GM12801 (cell line): ENCODE measurements around the gene CCDC68.

ENCODE experiments used
- TF ChIP-seq, protein P1 (sequence below): IDR thresholded peaks from one replicate; pipeline ENCODE4 v1.5.1; 2011; ENCODE audit warnings: control low read depth; ENCODE audit not compliant: insufficient read length; ENCODE audit errors: extremely low read depth

The CCDC68 gene

DNA sequence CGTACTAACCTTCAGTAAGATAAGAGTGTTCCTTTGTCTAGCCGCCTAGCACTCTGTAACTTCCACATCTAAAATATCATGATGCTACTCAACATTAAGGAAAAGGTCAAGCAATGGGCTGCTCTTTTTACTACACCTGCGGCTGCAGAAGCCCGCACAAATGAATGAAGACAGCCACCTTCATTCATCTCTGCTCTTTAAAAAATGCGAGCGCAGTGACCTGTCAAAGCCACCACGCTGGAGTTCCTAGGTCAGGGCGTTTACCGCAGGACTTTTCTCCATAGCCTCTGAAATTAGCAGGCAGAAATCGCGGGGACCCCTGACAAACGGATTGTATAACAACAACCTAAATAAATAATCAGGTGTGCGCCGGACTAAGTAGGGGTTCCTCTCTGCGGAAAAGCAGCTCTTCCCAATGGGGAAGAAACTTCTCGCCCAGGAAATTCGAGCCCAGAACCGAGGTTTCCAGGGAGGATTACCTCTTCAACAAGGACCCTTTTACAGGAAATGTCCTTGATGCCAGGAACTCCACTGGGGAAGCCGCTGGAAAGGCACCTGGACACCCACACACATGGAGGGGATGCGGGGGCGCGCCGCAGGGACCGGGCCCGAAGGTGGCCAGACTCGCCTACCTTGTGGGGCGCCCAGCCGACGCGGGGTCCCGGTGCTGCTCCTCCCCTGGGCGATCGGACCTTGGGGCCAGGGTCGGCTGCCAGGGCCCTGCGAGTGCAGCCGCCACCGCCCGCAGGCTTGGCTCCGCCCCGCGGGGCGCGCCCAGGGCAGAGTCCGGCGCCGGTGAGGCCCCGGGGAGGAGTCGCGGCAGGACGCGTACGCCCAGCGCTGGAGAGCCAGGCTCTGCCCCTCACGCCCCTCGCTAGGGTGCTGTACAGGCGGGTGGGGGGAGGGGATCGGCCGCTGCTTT lies at the start of gene CCDC68:
Gene CCDC68, minus strand, starts transcription at position 758 of the 922 bp plus-strand sequence. CDS start 16,670 bp downstream, outside the sequence.
- TF ChIP-seq, protein P1, sequence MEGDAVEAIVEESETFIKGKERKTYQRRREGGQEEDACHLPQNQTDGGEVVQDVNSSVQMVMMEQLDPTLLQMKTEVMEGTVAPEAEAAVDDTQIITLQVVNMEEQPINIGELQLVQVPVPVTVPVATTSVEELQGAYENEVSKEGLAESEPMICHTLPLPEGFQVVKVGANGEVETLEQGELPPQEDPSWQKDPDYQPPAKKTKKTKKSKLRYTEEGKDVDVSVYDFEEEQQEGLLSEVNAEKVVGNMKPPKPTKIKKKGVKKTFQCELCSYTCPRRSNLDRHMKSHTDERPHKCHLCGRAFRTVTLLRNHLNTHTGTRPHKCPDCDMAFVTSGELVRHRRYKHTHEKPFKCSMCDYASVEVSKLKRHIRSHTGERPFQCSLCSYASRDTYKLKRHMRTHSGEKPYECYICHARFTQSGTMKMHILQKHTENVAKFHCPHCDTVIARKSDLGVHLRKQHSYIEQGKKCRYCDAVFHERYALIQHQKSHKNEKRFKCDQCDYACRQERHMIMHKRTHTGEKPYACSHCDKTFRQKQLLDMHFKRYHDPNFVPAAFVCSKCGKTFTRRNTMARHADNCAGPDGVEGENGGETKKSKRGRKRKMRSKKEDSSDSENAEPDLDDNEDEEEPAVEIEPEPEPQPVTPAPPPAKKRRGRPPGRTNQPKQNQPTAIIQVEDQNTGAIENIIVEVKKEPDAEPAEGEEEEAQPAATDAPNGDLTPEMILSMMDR, result no peak

GRCh38 chr18:55007602-55008001 lies 48.3 kb upstream of the CCDC68 start:
- TF ChIP-seq, protein P1, result no peak

GRCh38 chr18:55003695-55004094 lies 44.4 kb upstream of the CCDC68 start:
- TF ChIP-seq, protein P1, result no peak

DNA sequence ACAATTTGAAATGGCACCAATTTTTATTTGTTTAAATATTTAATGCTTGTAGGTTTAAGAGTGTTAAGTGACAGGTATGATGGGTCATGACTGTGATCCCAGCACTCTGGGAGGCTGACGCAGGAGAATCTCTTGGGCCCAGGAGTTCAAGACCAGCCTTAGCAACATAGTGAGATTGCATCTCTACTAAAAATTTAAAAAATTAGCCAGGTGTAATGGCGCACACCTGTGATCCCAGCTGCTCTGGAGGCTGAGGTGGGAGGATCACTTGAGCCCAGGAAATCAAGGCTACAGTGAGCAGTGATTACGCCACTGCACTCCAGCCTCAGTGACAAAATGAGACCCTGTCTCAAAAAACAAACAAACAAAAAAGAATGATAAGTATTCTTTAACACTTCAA lies 43.0 kb upstream of the CCDC68 start:
- TF ChIP-seq, protein P1, result no peak

- TF ChIP-seq, protein P1, result no peak
These were observed 42.2 kb upstream of the CCDC68 start for GRCh38 chr18:55001394-55002024.

DNA sequence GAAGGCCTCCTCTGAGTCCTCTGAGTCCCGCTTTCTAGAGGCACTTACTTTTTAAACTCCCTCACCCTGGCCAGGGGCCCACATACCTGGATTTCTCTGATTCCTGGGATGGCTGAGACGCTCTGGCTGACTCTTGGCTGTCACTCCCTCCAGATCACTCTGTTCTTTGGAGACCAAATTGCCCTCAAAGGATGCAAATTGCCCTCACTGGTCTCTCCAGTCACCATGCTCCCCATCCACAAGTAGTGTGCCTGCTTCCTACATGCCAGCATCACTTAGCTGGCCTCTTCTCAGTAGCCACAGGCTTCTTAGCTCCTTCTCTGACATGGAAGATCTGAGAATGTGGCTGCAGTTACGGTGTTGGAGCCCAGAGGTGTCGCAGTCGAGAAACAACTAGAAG lies 41.3 kb upstream of the CCDC68 start:
- TF ChIP-seq, protein P1, result no peak

DNA sequence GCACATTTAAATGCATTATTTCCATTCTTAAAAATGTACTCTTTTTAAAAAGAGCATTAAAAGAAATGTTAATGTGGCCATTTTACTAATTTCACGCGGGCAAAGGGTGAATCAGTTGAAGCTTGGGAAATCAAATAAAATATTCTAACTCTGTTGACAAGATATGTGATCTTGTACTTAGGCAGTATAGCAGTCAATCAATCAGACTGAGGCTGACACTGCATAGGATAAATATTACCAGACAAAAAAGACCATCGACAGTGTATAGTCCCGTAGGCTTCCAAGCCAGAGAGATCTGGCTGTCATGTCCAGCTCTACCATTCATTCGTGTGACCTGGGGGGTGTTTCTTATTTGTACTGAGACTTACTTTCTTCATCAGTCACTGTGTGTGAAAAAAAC lies 39.8 kb upstream of the CCDC68 start:
- TF ChIP-seq, protein P1, result no peak
